Measurements from ENCODE around the gene UBR4.

The UBR4 gene

DNA sequence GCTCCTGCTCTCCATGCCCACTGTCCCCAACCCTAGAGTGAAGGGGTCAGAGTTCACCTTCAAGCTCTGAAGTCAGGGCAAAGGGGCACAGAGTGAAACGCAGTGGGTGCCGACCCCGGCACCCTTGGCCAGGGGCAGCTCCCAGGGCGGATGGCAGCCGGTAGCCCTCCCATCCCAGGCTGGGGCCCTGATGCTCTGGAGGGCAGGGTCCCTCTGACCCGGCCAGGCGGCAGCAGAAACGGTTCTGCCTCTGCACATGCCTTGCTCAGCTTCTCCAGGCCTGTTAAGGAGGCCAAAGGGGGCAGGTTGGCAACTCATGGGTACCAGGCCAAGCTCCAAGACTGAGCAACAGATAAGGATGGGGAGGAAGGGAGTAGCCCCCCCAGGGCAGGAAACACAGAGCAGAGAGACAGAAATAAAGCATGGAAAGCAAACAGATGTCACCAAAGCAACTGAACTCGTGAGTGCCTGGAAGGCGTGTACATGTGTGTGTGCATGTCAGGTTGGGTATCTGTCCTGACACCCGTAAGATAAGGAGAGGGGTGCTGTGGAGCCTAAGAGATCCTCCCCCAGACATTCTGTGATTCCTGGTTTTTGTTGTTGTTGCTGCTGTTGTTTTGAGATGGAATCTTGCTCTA, 141.3 kb downstream of the UBR4 start:
- no peak for DNase-seq (ENCODE audit: low read depth, low spot score)
- in situ Hi-C loops (cut with HindIII; ENCODE audit: low sequenced_read_pairs) = no loop called here
- TF ChIP-seq, protein P1, sequence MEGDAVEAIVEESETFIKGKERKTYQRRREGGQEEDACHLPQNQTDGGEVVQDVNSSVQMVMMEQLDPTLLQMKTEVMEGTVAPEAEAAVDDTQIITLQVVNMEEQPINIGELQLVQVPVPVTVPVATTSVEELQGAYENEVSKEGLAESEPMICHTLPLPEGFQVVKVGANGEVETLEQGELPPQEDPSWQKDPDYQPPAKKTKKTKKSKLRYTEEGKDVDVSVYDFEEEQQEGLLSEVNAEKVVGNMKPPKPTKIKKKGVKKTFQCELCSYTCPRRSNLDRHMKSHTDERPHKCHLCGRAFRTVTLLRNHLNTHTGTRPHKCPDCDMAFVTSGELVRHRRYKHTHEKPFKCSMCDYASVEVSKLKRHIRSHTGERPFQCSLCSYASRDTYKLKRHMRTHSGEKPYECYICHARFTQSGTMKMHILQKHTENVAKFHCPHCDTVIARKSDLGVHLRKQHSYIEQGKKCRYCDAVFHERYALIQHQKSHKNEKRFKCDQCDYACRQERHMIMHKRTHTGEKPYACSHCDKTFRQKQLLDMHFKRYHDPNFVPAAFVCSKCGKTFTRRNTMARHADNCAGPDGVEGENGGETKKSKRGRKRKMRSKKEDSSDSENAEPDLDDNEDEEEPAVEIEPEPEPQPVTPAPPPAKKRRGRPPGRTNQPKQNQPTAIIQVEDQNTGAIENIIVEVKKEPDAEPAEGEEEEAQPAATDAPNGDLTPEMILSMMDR (IDR thresholded peaks at IDR 0.05; ENCODE audit: low read depth, low read length) = no peak
- H3K4me3 ChIP-seq (ENCODE audit: low read depth, low read length) = no peak overlapping the region

- H3K4me3 ChIP-seq (ENCODE audit: low read depth, low read length) = no peak overlapping the region
- in situ Hi-C loops (cut with HindIII; ENCODE audit: low sequenced_read_pairs) = no loop called here
- TF ChIP-seq, protein P1 (IDR thresholded peaks at IDR 0.05; ENCODE audit: low read depth, low read length) = no peak
- DNase-seq (ENCODE audit: low read depth, low spot score) = no peak
Observed at GRCh38 chr1:19067912-19068638, 142.0 kb downstream of the UBR4 start.

DNA sequence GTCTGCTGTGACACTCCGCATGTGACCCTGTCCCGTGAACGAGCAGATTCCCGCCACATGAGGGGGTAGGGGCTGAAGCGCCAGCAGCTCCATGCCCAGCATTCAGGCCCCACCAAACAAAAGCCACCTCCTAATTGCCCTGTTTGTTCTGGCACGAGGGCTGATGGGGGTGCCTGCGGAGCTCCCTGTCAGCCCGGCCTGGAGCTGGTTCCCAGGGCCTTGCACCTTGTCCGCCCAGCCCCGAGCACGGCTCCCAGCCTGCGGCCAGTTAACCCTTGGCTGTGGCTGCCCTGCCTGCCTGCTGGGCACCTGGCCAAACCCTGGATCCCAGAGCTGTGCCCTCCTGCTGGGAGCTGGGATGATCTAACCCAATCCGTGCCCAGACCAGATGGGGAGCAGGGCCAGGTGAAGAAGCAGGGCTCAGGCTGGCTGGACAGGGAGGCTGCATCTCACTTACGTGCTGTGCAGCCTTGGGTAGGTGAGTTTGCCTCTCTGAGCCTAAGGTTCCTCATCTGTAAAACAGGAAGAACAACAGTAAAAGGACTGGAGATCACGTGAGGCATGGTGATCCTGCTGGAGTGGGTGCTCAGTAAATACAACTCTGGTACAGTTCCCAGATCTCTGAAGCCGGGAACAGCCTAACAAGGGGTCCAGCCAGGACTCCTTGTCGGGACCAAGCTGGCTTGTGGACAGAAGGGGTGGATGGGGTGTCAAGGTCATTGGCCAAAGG, 142.7 kb downstream of the UBR4 start:
- DNase-seq (ENCODE audit: low read depth, low spot score) = peak; percentile 49

GRCh38 chr1:19066874-19067181, 143.2 kb downstream of the UBR4 start:
- TF ChIP-seq, protein P1 (IDR thresholded peaks at IDR 0.05; ENCODE audit: low read depth, low read length) = no peak
- no peak for DNase-seq (ENCODE audit: low read depth, low spot score)
- no peak overlapping the region for H3K4me3 ChIP-seq (ENCODE audit: low read depth, low read length)
- in situ Hi-C loops (cut with HindIII; ENCODE audit: low sequenced_read_pairs) = no loop called here

More for the DNA sequence above, 142.7 kb downstream of the UBR4 start:
- TF ChIP-seq, protein P1 (IDR thresholded peaks at IDR 0.05; ENCODE audit: low read depth, low read length) = no peak
- in situ Hi-C loops (cut with HindIII; ENCODE audit: low sequenced_read_pairs) = no loop called here
- no peak overlapping the region for H3K4me3 ChIP-seq (ENCODE audit: low read depth, low read length)

DNA sequence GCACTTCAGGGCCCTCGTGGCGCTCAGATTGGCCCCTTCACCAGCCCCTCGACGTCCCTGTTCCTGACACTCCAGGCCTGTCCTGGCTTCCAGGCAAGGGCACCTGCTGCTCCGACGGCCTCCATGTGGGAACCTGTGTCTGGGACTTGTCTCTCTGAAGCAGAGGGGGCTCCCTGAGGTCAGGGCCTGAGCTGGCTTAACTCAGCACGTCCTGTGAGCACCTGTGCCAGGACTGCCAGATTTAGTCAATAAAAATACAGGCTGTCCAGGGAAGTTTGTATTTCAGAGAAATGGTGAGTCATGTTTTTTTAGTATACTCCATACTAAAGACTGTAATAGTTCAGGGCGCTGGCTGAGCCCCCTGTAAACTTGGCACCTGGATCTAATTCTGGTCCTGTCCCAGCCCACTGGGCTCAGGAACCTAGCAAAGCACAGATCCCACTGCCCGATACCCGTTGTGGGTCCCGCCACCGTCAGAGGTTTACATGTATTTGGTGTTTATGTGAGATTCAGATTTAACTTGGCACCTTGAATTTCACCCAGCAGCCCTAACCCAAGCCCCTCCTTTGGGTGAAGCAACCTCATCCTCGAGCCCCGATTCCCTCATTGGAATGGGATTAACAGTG, 143.7 kb downstream of the UBR4 start:
- no peak overlapping the region for H3K4me3 ChIP-seq (ENCODE audit: low read depth, low read length)
- peak; percentile 41 for DNase-seq (ENCODE audit: low read depth, low spot score)
- TF ChIP-seq, protein P1 (IDR thresholded peaks at IDR 0.05; ENCODE audit: low read depth, low read length) = no peak
- in situ Hi-C loops (cut with HindIII; ENCODE audit: low sequenced_read_pairs) = no loop called here

GRCh38 chr1:19065526-19066247, 144.4 kb downstream of the UBR4 start:
- in situ Hi-C loops (cut with HindIII; ENCODE audit: low sequenced_read_pairs) = no loop called here
- no peak overlapping the region for H3K4me3 ChIP-seq (ENCODE audit: low read depth, low read length)
- DNase-seq (ENCODE audit: low read depth, low spot score) = no peak
- TF ChIP-seq, protein P1 (IDR thresholded peaks at IDR 0.05; ENCODE audit: low read depth, low read length) = no peak
